ENCODE measurements around the gene GCM1.

- TF ChIP-seq CTCF (conservative IDR thresholded peaks at IDR 0.05; ENCODE audit: low read length) (no peak), EZH2phosphoT487 (IDR thresholded peaks at IDR 0.05; ENCODE audit: borderline replicate concordance) (no peak)
Measured at GRCh38 chr6:53080813-53081212, 67.8 kb downstream of the GCM1 start.

Measured in Loucy (cell line).